CD4-positive, alpha-beta memory T cell (primary cell): Measurements from ENCODE around the gene DMXL2. TPM values are rescaled to one million over a fixed set of nuclear protein-coding genes. Genes with fewer than 3 reads are reported as not detected.
"Not testable (repeated sequence)": the region's sequence is repeated elsewhere in the genome, so short reads cannot be mapped to it uniquely, and the experiment has no call there.

Experiments used
- CTCF ChIA-PET: fragments of 350-600 bp; sonication (Branson Sonifier 250); formaldehyde crosslinking; loops from one replicate; lab custom pipeline; 2021; ENCODE audit warnings: inconsistent platforms; ENCODE audit not compliant: partially characterized antibody; lab: Charles Lee
- POLR2A ChIA-PET: fragments of 350-600 bp; sonication (Branson Sonifier 250); formaldehyde crosslinking; loops from one replicate; lab custom pipeline; 2021; ENCODE audit not compliant: partially characterized antibody; lab: Charles Lee
- DNase-seq, 5 donors: peaks; one replicate each; pipeline versions ENCODE4 v3.0.0 to v3.0.0-alpha.2; 2020 to 2022; ENCODE audit warnings: mixed read lengths in 1 of 5
- H3K27ac ChIP-seq: one replicate; pipeline ENCODE4 v1.7.0; 2013; ENCODE audit warnings: low read depth, low read length
- H3K27me3 ChIP-seq: 2 replicates; pipeline ENCODE4 v1.7.0; 2013; ENCODE audit warnings: mild to moderate bottlenecking, low read length, moderate library complexity; ENCODE audit not compliant: insufficient read depth
- H3K36me3 ChIP-seq: 2 replicates; pipeline ENCODE4 v1.7.0; 2013; ENCODE audit warnings: mild to moderate bottlenecking, low read length, moderate library complexity; ENCODE audit not compliant: insufficient read depth
- H3K4me1 ChIP-seq: 2 replicates; pipeline ENCODE4 v1.7.0; 2013; ENCODE audit warnings: mild to moderate bottlenecking, low read length, moderate library complexity; ENCODE audit not compliant: insufficient read depth
- H3K4me3 ChIP-seq, 2 donors: one replicate each; pipeline ENCODE4 v1.7.0; 2013; ENCODE audit warnings: low read length in 2 of 2, mild to moderate bottlenecking in 1 of 2
- H3K9me3 ChIP-seq, 2 donors: one replicate each; pipeline ENCODE4 v1.7.0; 2013; ENCODE audit warnings: low read length in 2 of 2, control low read depth in 1 of 2; ENCODE audit not compliant: control insufficient read depth in 1 of 2
- H3K27ac Mint-ChIP-seq, 7 donors: one replicate each; pipeline ENCODE4 v1.8.0; 2020 to 2021; ENCODE audit warnings: mixed read lengths in 7 of 7, mild to moderate bottlenecking in 6 of 7, inconsistent platforms in 3 of 7, moderate library complexity in 3 of 7
- H3K27me3 Mint-ChIP-seq, 2 donors: one replicate each; pipeline ENCODE4 v1.8.0; 2020 to 2021; ENCODE audit warnings: mixed read lengths in 2 of 2
- H3K36me3 Mint-ChIP-seq, 2 donors: one replicate each; pipeline ENCODE4 v1.8.0; 2020 to 2021; ENCODE audit warnings: mixed read lengths in 2 of 2, inconsistent platforms in 1 of 2, mild to moderate bottlenecking in 1 of 2
- H3K4me1 Mint-ChIP-seq, 4 donors: one replicate each; pipeline ENCODE4 v1.8.0; 2020 to 2021; ENCODE audit warnings: mixed read lengths in 4 of 4, mild to moderate bottlenecking in 1 of 4
- H3K4me3 Mint-ChIP-seq, 8 donors: one replicate each; pipeline ENCODE4 v1.8.0; 2020 to 2021; ENCODE audit warnings: mixed read lengths in 8 of 8, mild to moderate bottlenecking in 7 of 8, moderate library complexity in 6 of 8, inconsistent platforms in 3 of 8
- H3K9me3 Mint-ChIP-seq, 8 donors: one replicate each; pipeline ENCODE4 v1.8.0; 2020 to 2021; ENCODE audit warnings: mixed read lengths in 8 of 8, mild to moderate bottlenecking in 5 of 8, inconsistent platforms in 3 of 8, moderate library complexity in 1 of 8
- intact Hi-C: fragments of 100-400 bp; cut with micrococcal nuclease; formaldehyde crosslinking; loops from one replicate; pipeline ENCODE4 v1.15.1; 2023
- polyA plus RNA-seq, 2 donors: library from polyadenylated mRNA; unstranded; fragments of 300-500 nt; fragmentation: Illumina TruSeq; gene quantifications; one replicate each; pipeline ENCODE4 v1.2.3, GENCODE V29; 2021
- total RNA-seq, 2 experiments: library from RNA; stranded (reverse); gene quantifications; one replicate each; pipeline ENCODE4 v1.2.3, GENCODE V29; 2021

The DMXL2 gene
- total and polyA plus RNA-seq, 4 experiments from 2014 or later, result 0.14 to 10.1 (median 4.3) TPM

DNA sequence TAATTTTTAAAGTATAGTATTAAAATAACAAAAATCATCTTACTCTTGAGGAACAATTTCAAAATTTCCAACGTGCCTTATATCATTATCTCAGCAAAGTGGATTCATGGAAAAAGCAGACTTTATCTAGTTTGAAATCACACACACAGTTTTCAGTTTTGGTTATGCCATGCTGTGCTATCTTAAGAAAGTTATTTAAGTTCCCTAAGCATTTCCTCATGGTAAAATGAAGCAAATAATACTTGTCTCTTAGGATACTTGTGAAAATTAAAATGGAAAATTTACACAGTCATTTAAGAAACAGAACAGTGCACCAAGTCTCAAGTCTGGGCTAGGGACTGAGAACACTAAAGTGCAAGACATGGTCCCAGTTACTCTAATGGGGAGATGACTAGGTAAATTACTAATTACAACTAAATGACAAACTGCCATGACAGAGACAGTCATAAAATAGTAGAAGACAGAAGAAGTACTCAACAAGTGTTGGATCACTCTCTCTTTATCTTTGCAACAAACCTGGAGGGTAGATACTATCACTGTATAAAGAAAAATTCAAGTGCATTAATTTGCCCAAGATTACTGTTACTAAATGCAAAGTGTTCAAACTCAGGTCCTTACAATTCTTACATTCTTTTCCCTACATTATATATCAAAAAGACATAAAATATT, 44.8 kb downstream of the DMXL2 start:
- Mint-ChIP-seq H3K9me3 (peaks cover 2 to 18% (median 8%) of the 10 kb centered on the region in 8 donors), H3K27ac (no peak overlapping the region), H3K4me1 (no peaks in the 10 kb centered on the region), H3K27me3 (no peaks in the 10 kb centered on the region), H3K36me3 (no peaks in the 10 kb centered on the region), H3K4me3 (no peak overlapping the region)
- Histone ChIP-seq H3K9me3 (no peaks in the 10 kb centered on the region), H3K4me1 (no peaks in the 10 kb centered on the region), H3K36me3 (no peaks in the 10 kb centered on the region), H3K4me3 (no peak overlapping the region), H3K27me3 (no peaks in the 10 kb centered on the region), H3K27ac (no peak overlapping the region)
- no peak for DNase-seq
- intact Hi-C loops, result no loop called here
- ChIA-PET CTCF (no interaction called here), POLR2A (no interaction called here)

DNA sequence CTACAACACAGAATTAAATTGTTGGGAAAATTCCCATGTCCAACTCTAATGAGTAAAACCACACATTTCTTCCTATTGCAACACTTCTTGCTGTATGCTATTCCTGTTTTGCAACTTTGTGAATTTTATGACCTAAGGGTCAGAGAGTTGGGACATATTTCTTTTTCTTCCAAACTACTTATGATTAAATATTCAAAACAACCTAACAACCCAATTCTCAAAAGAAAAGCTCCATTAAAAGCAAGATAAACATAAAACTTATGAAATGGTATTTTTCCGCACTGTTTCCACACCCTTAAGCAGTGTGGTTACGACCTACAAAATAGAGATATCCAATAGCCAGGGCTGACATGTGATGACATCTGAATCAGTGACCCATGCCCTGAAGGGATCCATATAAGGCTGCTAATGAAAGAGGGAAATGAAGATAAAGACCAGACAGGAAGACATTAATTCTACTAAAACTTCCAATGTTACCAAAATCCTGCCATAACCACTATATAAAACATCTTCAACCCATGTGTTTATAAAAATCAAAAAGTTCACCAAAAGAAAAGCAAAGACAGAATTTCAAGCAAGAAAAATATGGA, 45.6 kb downstream of the DMXL2 start:
- ChIA-PET CTCF (no interaction called here), POLR2A (no interaction called here)
- no peaks in the 10 kb centered on the region for H3K36me3 Mint-ChIP-seq
- no peaks in the 10 kb centered on the region for H3K4me1 Mint-ChIP-seq
- intact Hi-C loops, result no loop called here
- no peaks in the 10 kb centered on the region for H3K36me3 ChIP-seq
- DNase-seq, result no peak
- H3K4me3 Mint-ChIP-seq, result no peak overlapping the region
- H3K4me3 ChIP-seq, result no peak overlapping the region
- H3K9me3 ChIP-seq, result no peaks in the 10 kb centered on the region
- peaks cover under 1 to 14% (median 6%) of the 10 kb centered on the region in 8 donors for H3K9me3 Mint-ChIP-seq
- H3K27ac ChIP-seq, result no peak overlapping the region
- no peaks in the 10 kb centered on the region for H3K4me1 ChIP-seq
- no peaks in the 10 kb centered on the region for H3K27me3 Mint-ChIP-seq
- H3K27me3 ChIP-seq, result no peaks in the 10 kb centered on the region
- no peak overlapping the region for H3K27ac Mint-ChIP-seq

- CTCF ChIA-PET, result no interaction called here
- H3K27ac Mint-ChIP-seq, result no peak overlapping the region
- no peaks in the 10 kb centered on the region for H3K4me1 Mint-ChIP-seq
- no peak for DNase-seq
- Histone ChIP-seq H3K4me3 (no peak overlapping the region), H3K27ac (no peak overlapping the region), H3K9me3 (no peaks in the 10 kb centered on the region), H3K36me3 (no peaks in the 10 kb centered on the region), H3K27me3 (no peaks in the 10 kb centered on the region), H3K4me1 (no peaks in the 10 kb centered on the region)
- H3K9me3 Mint-ChIP-seq, result peaks cover 0 to 14% (median 7%) of the 10 kb centered on the region in 8 donors
- H3K36me3 Mint-ChIP-seq, result no peaks in the 10 kb centered on the region
- H3K27me3 Mint-ChIP-seq, result peaks cover 0 to under 1% of the 10 kb centered on the region in 2 donors
- POLR2A ChIA-PET, result interaction anchor here (0.6 kb wide), 1 partner anchor 38 kb away, joined by 3 read pairs; no protein-coding TSS in a partner anchor
- intact Hi-C loops, result no loop called here
- no peak overlapping the region for H3K4me3 Mint-ChIP-seq
These were observed 46.2 kb downstream of the DMXL2 start for GRCh38 chr15:51576286-51576850.

DNA sequence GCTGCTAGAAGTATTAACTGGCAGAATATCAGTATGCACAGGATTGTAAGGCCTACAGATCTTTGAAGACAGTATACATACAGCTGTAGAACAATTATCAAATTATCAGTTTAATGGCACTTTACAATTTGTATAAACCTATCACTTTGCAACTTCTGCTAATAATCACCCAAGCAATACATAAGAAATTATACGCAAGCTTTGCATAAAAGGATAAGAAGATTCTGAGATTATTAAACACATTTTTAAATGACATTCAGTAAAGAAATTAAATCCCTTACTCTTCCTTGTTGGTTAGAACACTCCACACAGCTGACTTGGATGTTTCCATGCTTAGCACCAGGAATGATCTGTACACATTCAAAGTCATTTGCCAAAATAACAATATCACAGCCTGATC, 46.8 kb downstream of the DMXL2 start:
- no peaks in the 10 kb centered on the region for H3K9me3 ChIP-seq
- no peak overlapping the region for H3K27ac Mint-ChIP-seq
- H3K9me3 Mint-ChIP-seq, result peaks cover 0 to 13% (median 6%) of the 10 kb centered on the region in 8 donors
- H3K27ac ChIP-seq, result no peak overlapping the region
- POLR2A ChIA-PET, result interaction anchor here (0.6 kb wide), 1 partner anchor 37 kb away, joined by 3 read pairs; no protein-coding TSS in a partner anchor
- H3K4me3 Mint-ChIP-seq, result no peak overlapping the region
- no peak for DNase-seq
- no peaks in the 10 kb centered on the region for H3K36me3 Mint-ChIP-seq
- no peaks in the 10 kb centered on the region for H3K27me3 ChIP-seq
- H3K4me3 ChIP-seq, result no peak overlapping the region
- no peaks in the 10 kb centered on the region for H3K4me1 ChIP-seq
- H3K4me1 Mint-ChIP-seq, result no peaks in the 10 kb centered on the region
- CTCF ChIA-PET, result no interaction called here
- peaks cover 0 to 2% of the 10 kb centered on the region in 2 donors for H3K27me3 Mint-ChIP-seq
- H3K36me3 ChIP-seq, result no peaks in the 10 kb centered on the region
- intact Hi-C loops, result no loop called here

DNA sequence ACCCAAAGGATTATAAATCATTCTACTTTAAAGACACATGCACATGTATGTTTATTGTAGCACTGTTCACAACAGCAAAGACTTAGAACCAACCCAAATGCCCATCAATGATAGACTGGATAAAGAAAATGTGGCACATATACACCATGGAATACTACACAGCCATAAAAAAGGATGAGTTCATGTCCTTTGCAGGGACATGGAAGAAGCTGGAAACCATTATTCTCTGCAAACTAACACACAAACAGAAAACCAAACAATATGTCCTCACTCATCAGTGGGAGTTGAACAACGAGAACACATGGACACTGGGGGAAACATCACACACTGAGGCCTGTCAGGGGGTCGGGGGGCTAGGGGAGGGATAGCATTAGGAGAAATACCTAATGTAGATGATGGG, 49.2 kb downstream of the DMXL2 start:
- intact Hi-C loops, H3K27ac Mint-ChIP-seq, H3K9me3 ChIP-seq, H3K36me3 Mint-ChIP-seq, POLR2A ChIA-PET, H3K27ac ChIP-seq, H3K4me3 Mint-ChIP-seq, H3K4me3 ChIP-seq, H3K36me3 ChIP-seq, H3K4me1 Mint-ChIP-seq, H3K4me1 ChIP-seq, DNase-seq, H3K27me3 ChIP-seq, CTCF ChIA-PET, H3K27me3 Mint-ChIP-seq: not testable (repeated sequence)
- H3K9me3 Mint-ChIP-seq, result peaks cover 0 to 18% (median 8%) of the 10 kb centered on the region in 8 donors

GRCh38 chr15:51568939-51569784, 53.4 kb downstream of the DMXL2 start:
- H3K4me3 Mint-ChIP-seq, H3K27me3 ChIP-seq, POLR2A ChIA-PET, intact Hi-C loops, H3K27ac ChIP-seq, DNase-seq, H3K27me3 Mint-ChIP-seq, CTCF ChIA-PET, H3K4me3 ChIP-seq, H3K36me3 ChIP-seq, H3K9me3 ChIP-seq, H3K4me1 ChIP-seq, H3K4me1 Mint-ChIP-seq, H3K36me3 Mint-ChIP-seq, H3K27ac Mint-ChIP-seq: not testable (repeated sequence)
- peaks cover 0 to 18% (median 8%) of the 10 kb centered on the region in 8 donors for H3K9me3 Mint-ChIP-seq

- no peaks in the 10 kb centered on the region for H3K27me3 Mint-ChIP-seq
- H3K36me3 Mint-ChIP-seq, result no peaks in the 10 kb centered on the region
- Histone ChIP-seq H3K27me3 (no peaks in the 10 kb centered on the region), H3K4me1 (no peaks in the 10 kb centered on the region), H3K9me3 (no peaks in the 10 kb centered on the region), H3K36me3 (no peaks in the 10 kb centered on the region), H3K4me3 (no peak overlapping the region), H3K27ac (no peak overlapping the region)
- H3K27ac Mint-ChIP-seq, result no peak overlapping the region
- H3K9me3 Mint-ChIP-seq, result peaks cover 0 to 1% (median 0%) of the 10 kb centered on the region in 8 donors
- intact Hi-C loops, result no loop called here
- no peak for DNase-seq
- ChIA-PET CTCF (no interaction called here), POLR2A (no interaction called here)
- no peaks in the 10 kb centered on the region for H3K4me1 Mint-ChIP-seq
- no peak overlapping the region for H3K4me3 Mint-ChIP-seq
These were observed 61.3 kb downstream of the DMXL2 start for GRCh38 chr15:51561271-51561670.
